Measurements from ENCODE around the gene CDC42EP5.

The CDC42EP5 gene

DNA sequence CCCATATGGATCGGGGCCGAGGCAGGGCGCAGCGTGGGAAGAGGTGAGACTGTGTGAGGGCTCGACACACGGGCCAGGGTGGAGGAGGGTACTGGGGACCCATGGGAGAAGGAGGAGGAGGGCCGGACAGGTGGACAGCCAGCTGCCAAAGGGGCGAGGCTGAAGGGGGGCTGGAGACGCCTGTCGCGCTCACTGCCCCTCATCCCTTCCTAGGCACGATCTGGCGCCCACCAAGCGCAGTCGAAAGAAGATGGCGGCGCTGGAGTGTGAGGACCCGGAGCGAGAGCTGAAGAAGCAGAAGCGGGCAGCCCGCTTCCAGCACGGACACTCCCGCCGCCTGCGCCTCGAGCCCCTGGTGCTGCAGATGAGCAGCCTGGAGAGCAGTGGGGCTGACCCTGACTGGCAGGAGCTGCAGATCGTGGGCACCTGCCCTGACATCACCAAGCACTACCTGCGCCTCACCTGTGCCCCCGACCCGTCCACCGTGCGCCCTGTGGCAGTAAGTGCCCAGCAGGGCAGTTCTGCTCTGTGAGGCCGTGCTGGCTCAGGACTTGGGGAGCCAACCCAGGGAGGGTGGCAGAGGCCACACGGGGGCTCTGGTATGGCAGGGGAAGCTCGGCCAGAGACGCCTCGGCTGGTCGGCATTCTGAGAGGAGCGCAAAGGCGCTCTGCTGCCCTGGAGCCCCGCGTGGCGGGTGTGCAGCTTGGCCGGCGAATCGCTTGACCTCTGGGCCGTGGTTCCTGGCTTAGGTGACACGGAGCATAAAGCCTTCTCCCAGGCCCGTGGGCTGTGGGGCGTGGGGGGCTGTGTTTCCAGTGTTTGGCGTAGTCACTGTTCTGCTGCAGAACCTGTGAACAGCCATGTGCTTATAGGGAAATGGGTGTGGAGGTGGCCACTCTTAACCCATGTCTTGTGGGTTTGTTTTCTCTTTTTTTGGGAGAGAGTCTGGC is 16.4 kb downstream of the CDC42EP5 start:
- Histone ChIP-seq H3K4me3 (ENCODE audit: low read length in 2 of 2) (no peak overlapping the region), H3K4me1 (ENCODE audit: control insufficient read depth in 2 of 2, insufficient read depth in 2 of 2, low read length in 2 of 2) (peaks cover 8 to 12% of the 10 kb centered on the region in 2 donors), H3K27ac (ENCODE audit: low read depth in 2 of 2, low read length in 2 of 2) (no peak overlapping the region), H3K9ac (ENCODE audit: low read depth in 1 of 2, low read length in 2 of 2) (no peak overlapping the region), H3K9me3 (ENCODE audit: control insufficient read depth in 2 of 2, low read length in 2 of 2) (no peaks in the 10 kb centered on the region), H3K36me3 (ENCODE audit: control insufficient read depth in 2 of 2, insufficient read depth in 2 of 2, low read length in 2 of 2) (peaks cover 87 to 90% of the 10 kb centered on the region in 2 donors), H3K27me3 (ENCODE audit: control insufficient read depth in 2 of 2, insufficient read depth in 2 of 2, low read length in 2 of 2) (no peaks in the 10 kb centered on the region)

- Histone ChIP-seq H3K4me1 (ENCODE audit: control insufficient read depth in 2 of 2, insufficient read depth in 2 of 2, low read length in 2 of 2) (peaks cover 4 to 12% of the 10 kb centered on the region in 2 donors), H3K27ac (ENCODE audit: low read depth in 2 of 2, low read length in 2 of 2) (no peak overlapping the region), H3K9me3 (ENCODE audit: control insufficient read depth in 2 of 2, low read length in 2 of 2) (no peaks in the 10 kb centered on the region), H3K9ac (ENCODE audit: low read depth in 1 of 2, low read length in 2 of 2) (no peak overlapping the region), H3K27me3 (ENCODE audit: control insufficient read depth in 2 of 2, insufficient read depth in 2 of 2, low read length in 2 of 2) (no peaks in the 10 kb centered on the region), H3K36me3 (ENCODE audit: control insufficient read depth in 2 of 2, insufficient read depth in 2 of 2, low read length in 2 of 2) (peaks cover 84 to 92% of the 10 kb centered on the region in 2 donors), H3K4me3 (ENCODE audit: low read length in 2 of 2) (no peak overlapping the region)
Measured at GRCh38 chr19:54455786-54456422, 17.2 kb downstream of the CDC42EP5 start.

DNA sequence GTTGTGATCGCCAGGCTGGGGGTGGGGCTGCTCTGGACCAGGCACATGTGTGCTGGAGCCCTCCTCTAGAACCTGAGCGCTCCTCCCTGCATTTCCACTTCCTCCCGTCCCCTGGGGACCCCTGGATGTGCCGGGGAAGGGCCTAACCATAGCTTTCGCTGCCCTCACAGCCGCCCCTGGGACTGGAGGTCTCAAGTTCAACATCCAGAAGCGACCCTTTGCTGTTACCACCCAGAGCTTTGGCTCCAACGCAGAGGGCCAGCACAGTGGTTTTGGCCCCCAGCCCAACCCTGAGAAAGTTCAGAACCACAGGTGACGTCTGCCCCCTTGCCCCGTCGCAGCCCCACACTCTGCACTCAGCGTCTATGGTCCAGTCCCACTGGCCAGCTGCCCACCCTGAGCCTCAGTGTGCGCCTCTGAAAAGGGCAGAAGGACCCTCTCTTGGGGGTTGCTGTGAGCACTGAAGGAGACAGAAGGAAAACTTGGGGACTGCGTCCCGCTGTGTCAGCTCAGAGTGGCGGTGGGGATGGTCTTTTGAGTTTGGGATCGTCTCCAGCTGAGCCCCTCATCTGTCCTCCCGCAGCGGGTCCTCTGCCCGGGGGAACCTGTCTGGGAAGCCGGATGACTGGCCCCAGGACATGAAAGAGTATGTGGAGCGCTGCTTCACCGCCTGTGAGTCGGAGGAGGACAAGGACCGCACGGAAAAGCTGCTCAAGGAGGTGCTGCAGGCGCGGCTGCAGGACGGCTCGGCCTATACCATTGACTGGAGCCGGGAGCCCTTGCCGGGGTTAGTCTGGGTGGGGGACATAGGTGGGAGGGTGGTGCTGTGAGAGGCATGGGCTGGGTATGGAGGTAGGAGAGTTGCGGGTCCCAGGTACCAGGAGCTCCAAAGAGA is 18.1 kb downstream of the CDC42EP5 start:
- Histone ChIP-seq H3K4me3 (ENCODE audit: low read length in 2 of 2) (no peak overlapping the region), H3K27ac (ENCODE audit: low read depth in 2 of 2, low read length in 2 of 2) (no peak overlapping the region), H3K36me3 (ENCODE audit: control insufficient read depth in 2 of 2, insufficient read depth in 2 of 2, low read length in 2 of 2) (peaks cover 81 to 90% of the 10 kb centered on the region in 2 donors), H3K9ac (ENCODE audit: low read depth in 1 of 2, low read length in 2 of 2) (no peak overlapping the region), H3K27me3 (ENCODE audit: control insufficient read depth in 2 of 2, insufficient read depth in 2 of 2, low read length in 2 of 2) (no peaks in the 10 kb centered on the region), H3K9me3 (ENCODE audit: control insufficient read depth in 2 of 2, low read length in 2 of 2) (no peaks in the 10 kb centered on the region), H3K4me1 (ENCODE audit: control insufficient read depth in 2 of 2, insufficient read depth in 2 of 2, low read length in 2 of 2) (peaks cover 13 to 19% of the 10 kb centered on the region in 2 donors)

GRCh38 chr19:54453921-54454780 is 18.9 kb downstream of the CDC42EP5 start:
- peaks cover 73 to 82% of the 10 kb centered on the region in 2 donors for H3K36me3 ChIP-seq (ENCODE audit: control insufficient read depth in 2 of 2, insufficient read depth in 2 of 2, low read length in 2 of 2)
- peaks cover 17 to 21% of the 10 kb centered on the region in 2 donors for H3K4me1 ChIP-seq (ENCODE audit: control insufficient read depth in 2 of 2, insufficient read depth in 2 of 2, low read length in 2 of 2)
- H3K27ac ChIP-seq (ENCODE audit: low read depth in 2 of 2, low read length in 2 of 2) = no peak overlapping the region
- H3K9me3 ChIP-seq (ENCODE audit: control insufficient read depth in 2 of 2, low read length in 2 of 2) = no peaks in the 10 kb centered on the region
- H3K9ac ChIP-seq (ENCODE audit: low read depth in 1 of 2, low read length in 2 of 2) = no peak overlapping the region
- no peaks in the 10 kb centered on the region for H3K27me3 ChIP-seq (ENCODE audit: control insufficient read depth in 2 of 2, insufficient read depth in 2 of 2, low read length in 2 of 2)
- H3K4me3 ChIP-seq (ENCODE audit: low read length in 2 of 2) = no peak overlapping the region

DNA sequence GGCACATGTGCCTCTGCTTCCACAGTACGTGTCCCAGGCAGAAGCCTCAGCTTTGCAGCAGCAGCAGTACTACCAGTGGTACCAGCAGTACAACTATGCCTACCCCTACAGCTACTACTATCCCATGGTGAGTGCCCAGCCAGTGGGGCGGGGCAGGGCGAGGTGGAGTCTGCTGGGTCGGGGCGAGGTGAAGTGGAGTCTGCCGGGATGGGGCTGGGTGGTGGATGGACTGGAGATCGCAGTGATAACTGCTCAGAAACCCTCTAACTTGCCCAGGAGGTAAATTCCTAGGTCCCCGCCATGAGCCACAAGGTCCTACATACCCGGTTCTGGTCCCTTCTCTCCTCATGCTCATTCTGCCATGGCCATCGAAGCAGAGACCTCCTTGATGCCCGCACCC is 20.5 kb downstream of the CDC42EP5 start:
- Histone ChIP-seq H3K27ac (ENCODE audit: low read depth in 2 of 2, low read length in 2 of 2) (no peak overlapping the region), H3K27me3 (ENCODE audit: control insufficient read depth in 2 of 2, insufficient read depth in 2 of 2, low read length in 2 of 2) (no peaks in the 10 kb centered on the region), H3K4me3 (ENCODE audit: low read length in 2 of 2) (no peak overlapping the region), H3K36me3 (ENCODE audit: control insufficient read depth in 2 of 2, insufficient read depth in 2 of 2, low read length in 2 of 2) (peaks cover 58 to 67% of the 10 kb centered on the region in 2 donors), H3K9ac (ENCODE audit: low read depth in 1 of 2, low read length in 2 of 2) (no peak overlapping the region), H3K9me3 (ENCODE audit: control insufficient read depth in 2 of 2, low read length in 2 of 2) (no peaks in the 10 kb centered on the region), H3K4me1 (ENCODE audit: control insufficient read depth in 2 of 2, insufficient read depth in 2 of 2, low read length in 2 of 2) (peaks cover 19 to 24% of the 10 kb centered on the region in 2 donors)

DNA sequence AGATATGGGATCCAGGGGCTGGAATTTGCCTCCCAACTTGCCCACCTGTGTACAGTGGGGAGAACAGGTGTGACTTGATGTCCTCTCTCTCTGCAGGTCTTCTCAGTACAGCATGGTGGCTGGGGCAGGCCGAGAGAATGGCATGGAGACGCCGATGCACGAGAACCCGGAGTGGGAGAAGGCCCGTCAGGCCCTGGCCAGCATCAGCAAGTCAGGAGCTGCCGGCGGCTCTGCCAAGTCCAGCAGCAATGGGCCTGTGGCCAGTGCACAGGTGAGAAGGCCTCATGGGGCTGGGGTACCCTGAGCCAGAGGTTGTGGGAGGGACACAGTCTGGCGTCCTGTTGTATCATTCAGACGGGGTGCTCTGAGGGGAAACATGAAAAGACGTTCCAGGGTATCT is 21.1 kb downstream of the CDC42EP5 start:
- Histone ChIP-seq H3K36me3 (ENCODE audit: control insufficient read depth in 2 of 2, insufficient read depth in 2 of 2, low read length in 2 of 2) (peaks cover 53 to 62% of the 10 kb centered on the region in 2 donors), H3K9me3 (ENCODE audit: control insufficient read depth in 2 of 2, low read length in 2 of 2) (no peaks in the 10 kb centered on the region), H3K27ac (ENCODE audit: low read depth in 2 of 2, low read length in 2 of 2) (no peak overlapping the region), H3K27me3 (ENCODE audit: control insufficient read depth in 2 of 2, insufficient read depth in 2 of 2, low read length in 2 of 2) (no peaks in the 10 kb centered on the region), H3K9ac (ENCODE audit: low read depth in 1 of 2, low read length in 2 of 2) (no peak overlapping the region), H3K4me3 (ENCODE audit: low read length in 2 of 2) (no peak overlapping the region), H3K4me1 (ENCODE audit: control insufficient read depth in 2 of 2, insufficient read depth in 2 of 2, low read length in 2 of 2) (peaks cover 24 to 26% of the 10 kb centered on the region in 2 donors)

DNA sequence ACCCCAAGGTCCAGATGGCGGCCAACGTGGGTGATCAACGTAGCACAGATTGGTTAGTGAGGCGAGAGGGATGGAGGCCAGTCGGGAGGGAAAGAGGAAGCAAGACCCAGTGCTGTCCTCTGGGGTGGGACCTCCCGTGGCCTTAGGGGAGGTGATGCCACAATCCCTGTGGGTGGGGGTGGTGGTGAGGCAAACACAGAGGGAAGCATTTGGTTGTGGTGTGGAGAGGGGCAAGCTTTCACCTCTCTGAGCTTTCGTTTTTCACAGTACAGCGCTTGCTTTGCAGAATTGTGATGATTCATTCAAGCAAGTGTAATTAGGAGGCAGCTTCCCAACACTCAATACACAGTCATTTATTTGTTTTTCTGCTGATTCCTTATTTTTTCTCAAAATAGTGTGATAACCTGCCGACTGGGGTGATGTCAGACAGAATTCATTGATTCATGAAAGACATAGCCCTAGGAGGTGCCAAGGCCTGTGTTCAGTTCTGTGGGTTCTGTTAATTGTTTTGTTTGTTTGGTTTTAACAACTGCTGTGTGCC is 21.7 kb downstream of the CDC42EP5 start:
- no peaks in the 10 kb centered on the region for H3K27me3 ChIP-seq (ENCODE audit: control insufficient read depth in 2 of 2, insufficient read depth in 2 of 2, low read length in 2 of 2)
- no peak overlapping the region for H3K27ac ChIP-seq (ENCODE audit: low read depth in 2 of 2, low read length in 2 of 2)
- no peak overlapping the region for H3K9ac ChIP-seq (ENCODE audit: low read depth in 1 of 2, low read length in 2 of 2)
- H3K4me1 ChIP-seq (ENCODE audit: control insufficient read depth in 2 of 2, insufficient read depth in 2 of 2, low read length in 2 of 2) = peaks cover 24 to 26% of the 10 kb centered on the region in 2 donors
- H3K36me3 ChIP-seq (ENCODE audit: control insufficient read depth in 2 of 2, insufficient read depth in 2 of 2, low read length in 2 of 2) = peaks cover 47 to 56% of the 10 kb centered on the region in 2 donors
- H3K4me3 ChIP-seq (ENCODE audit: low read length in 2 of 2) = no peak overlapping the region
- H3K9me3 ChIP-seq (ENCODE audit: control insufficient read depth in 2 of 2, low read length in 2 of 2) = no peaks in the 10 kb centered on the region

- Histone ChIP-seq H3K36me3 (ENCODE audit: control insufficient read depth in 2 of 2, insufficient read depth in 2 of 2, low read length in 2 of 2) (peaks cover 30 to 39% of the 10 kb centered on the region in 2 donors), H3K27ac (ENCODE audit: low read depth in 2 of 2, low read length in 2 of 2) (peak overlapping the region; percentile 97 to 99), H3K27me3 (ENCODE audit: control insufficient read depth in 2 of 2, insufficient read depth in 2 of 2, low read length in 2 of 2) (no peaks in the 10 kb centered on the region), H3K4me3 (ENCODE audit: low read length in 2 of 2) (peak overlapping the region; percentile 91 to 96), H3K9me3 (ENCODE audit: control insufficient read depth in 2 of 2, low read length in 2 of 2) (no peaks in the 10 kb centered on the region), H3K4me1 (ENCODE audit: control insufficient read depth in 2 of 2, insufficient read depth in 2 of 2, low read length in 2 of 2) (peaks cover 29 to 30% of the 10 kb centered on the region in 2 donors), H3K9ac (ENCODE audit: low read depth in 1 of 2, low read length in 2 of 2) (peak overlapping the region; percentile 86 to 97)
Measured at GRCh38 chr19:54449701-54450069, 23.4 kb downstream of the CDC42EP5 start.

Measured in mucosa of rectum (tissue), 2 donors.